Esophagus (tissue), 2 donors: ENCODE results near the gene BATF3. TPM values are rescaled to one million over a fixed set of nuclear protein-coding genes. Genes with fewer than 3 reads are reported as not detected.
"Not testable (repeated sequence)": the region's sequence is repeated elsewhere in the genome, so short reads cannot be mapped to it uniquely, and the experiment has no call there.

Experiments used
- H3K27ac ChIP-seq, 2 donors: one replicate each; pipeline ENCODE4 v1.5.1; 2013; ENCODE audit warnings: low read depth in 2 of 2, mild to moderate bottlenecking in 2 of 2, inconsistent platforms in 1 of 2, low read length in 1 of 2, moderate library complexity in 1 of 2
- H3K27me3 ChIP-seq, 2 donors: one replicate each; pipeline ENCODE4 v1.6.1; 2013; ENCODE audit warnings: low read length in 2 of 2, control low read depth in 1 of 2, mild to moderate bottlenecking in 1 of 2; ENCODE audit not compliant: insufficient read depth in 2 of 2, control insufficient read depth in 1 of 2
- H3K36me3 ChIP-seq, 2 donors: one replicate each; pipeline ENCODE4 v1.6.1; 2013; ENCODE audit warnings: low read length in 1 of 2; ENCODE audit not compliant: control insufficient read depth in 2 of 2, insufficient read depth in 2 of 2
- H3K4me1 ChIP-seq, 2 donors: one replicate each; pipeline ENCODE4 v1.6.1; 2013; ENCODE audit warnings: low read length in 1 of 2; ENCODE audit not compliant: control insufficient read depth in 2 of 2, insufficient read depth in 2 of 2
- H3K4me3 ChIP-seq, 2 donors: one replicate each; pipeline ENCODE4 v1.5.1; 2013; ENCODE audit warnings: low read length in 2 of 2, mild to moderate bottlenecking in 2 of 2, low read depth in 1 of 2, moderate library complexity in 1 of 2
- H3K9me3 ChIP-seq, 2 donors: one replicate each; pipeline ENCODE4 v1.6.1; 2013; ENCODE audit warnings: mild to moderate bottlenecking in 2 of 2, low read depth in 1 of 2, low read length in 1 of 2, moderate library complexity in 1 of 2; ENCODE audit not compliant: control insufficient read depth in 2 of 2, insufficient read depth in 1 of 2
- WGBS, 2 donors: extraction: QIAGEN DNeasy Blood & Tissue Kit; methylation state at CpG; one replicate each; pipeline ENCODE4 v1.1.7; 2013; 5-methylcytosine and 5-hydroxymethylcytosine counted together
- polyA plus RNA-seq, 2 donors: library from polyadenylated mRNA; stranded (reverse); fragments of 200-250 nt; gene quantifications; one replicate each; pipeline ENCODE4 v1.2.3, GENCODE V29; 2013
- donor health status: healthy with polysubstance abuse.
- donor health status: Bipolar disorder and iron deficiency.

Gene BATF3
- polyA plus RNA-seq, 2 donors: 1.7 to 1.8 TPM

DNA sequence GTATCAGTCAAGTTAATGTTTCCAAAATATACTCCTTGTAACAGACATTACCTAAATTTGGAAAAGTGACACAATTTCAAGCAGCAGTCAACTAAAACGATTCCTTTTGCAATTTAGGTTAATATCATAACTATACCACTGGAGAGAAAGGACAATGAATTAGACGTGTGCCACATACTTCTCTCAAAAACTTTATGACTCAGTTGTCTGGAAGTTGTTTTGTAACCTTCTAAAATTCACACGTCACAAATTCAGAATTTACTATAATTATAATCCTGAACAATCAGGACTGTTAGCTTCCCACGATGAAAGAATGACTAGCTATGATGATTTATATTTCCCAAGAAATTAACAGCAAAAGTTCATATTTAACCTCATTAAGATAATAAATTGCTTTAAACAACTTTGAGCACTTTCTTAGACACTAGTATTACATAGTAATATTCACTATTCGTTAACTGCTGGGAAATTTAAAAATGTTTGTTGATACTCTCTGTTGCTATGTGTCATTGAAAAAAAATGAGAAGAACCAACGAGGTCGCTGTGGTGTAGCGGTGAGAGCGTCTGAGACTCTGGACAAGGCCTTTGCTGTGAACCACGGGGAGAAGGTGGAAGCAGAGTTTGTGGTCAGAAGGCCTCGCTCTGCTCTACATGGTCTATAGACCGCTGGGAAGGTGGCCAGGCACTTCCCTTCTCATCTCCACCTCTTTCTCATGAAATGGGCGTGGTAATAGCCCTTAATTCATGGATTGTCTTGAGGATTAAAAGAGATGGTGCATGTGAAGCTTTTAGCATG lies 27.9 kb upstream of the BATF3 start:
- H3K9me3 ChIP-seq: no peaks in the 10 kb centered on the region

DNA sequence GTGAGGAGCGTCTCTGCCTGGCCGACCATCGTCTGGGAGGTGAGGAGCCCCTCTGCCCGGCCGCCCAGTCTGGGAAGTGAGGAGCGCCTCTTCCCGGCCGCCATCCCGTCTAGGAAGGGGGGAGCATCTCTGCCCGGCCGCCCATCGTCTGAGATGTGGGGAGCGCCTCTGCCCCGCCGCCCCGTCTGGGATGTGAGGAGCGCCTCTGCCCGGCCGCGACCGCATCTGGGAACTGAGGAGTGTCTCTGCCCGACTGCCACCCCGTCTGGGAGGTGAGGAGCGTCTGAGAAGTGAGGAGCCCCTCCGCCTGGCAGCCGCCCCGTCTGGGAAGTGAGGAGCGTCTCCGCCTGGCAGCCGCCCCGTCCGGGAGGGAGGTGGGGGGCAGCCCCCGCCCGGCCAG lies 25.0 kb upstream of the BATF3 start:
- not testable (repeated sequence) for H3K4me3 ChIP-seq, H3K4me1 ChIP-seq, H3K27ac ChIP-seq, H3K9me3 ChIP-seq, H3K36me3 ChIP-seq, H3K27me3 ChIP-seq
- 93 to 94% methylated on average over 22 to 34 of the region's 34 CpGs for WGBS, 2 donors

More for the DNA sequence above, 27.9 kb upstream of the BATF3 start:
- no peak overlapping the region for H3K4me3 ChIP-seq
- H3K36me3 ChIP-seq: no peaks in the 10 kb centered on the region
- H3K4me1 ChIP-seq: no peaks in the 10 kb centered on the region
- 65 to 72% methylated on average over 13 of the region's 13 CpGs for WGBS, 2 donors
- H3K27me3 ChIP-seq: no peaks in the 10 kb centered on the region
- H3K27ac ChIP-seq: no peak overlapping the region

DNA sequence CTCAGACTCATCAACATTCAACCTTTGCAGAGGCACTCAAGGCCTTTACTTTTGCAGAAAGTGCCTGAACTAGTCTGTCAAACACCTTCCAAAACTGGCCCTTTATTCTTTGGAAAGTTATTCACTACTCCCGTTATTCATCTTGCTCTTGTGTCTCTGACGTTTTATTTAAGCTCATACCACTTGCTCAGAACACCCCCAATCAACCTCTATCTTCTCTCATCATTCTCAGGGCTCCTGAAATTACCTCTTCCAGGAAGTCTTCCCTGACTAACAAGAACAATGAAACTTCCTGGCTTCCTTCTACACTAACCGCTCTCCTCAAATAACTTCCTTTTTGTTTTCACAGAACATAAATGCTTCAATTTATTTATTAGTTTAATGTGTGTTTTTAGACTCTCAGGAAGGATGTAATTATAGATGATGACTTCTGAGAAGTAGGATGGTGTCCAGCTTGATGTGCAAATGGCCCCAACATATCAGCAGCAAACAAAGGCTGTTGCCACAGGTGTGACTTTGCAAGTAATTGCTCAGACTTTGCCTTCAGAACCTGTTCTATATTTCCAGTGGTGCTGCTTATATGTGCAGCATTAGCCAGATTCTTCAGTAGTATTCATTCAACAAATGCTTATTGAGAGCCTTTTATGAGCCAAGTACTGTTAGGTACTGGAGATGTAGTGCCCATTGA lies 22.8 kb upstream of the BATF3 start:
- WGBS, 2 donors: 53 to 55% methylated on average over 3 of the region's 3 CpGs
- Histone ChIP-seq H3K27me3 (no peaks in the 10 kb centered on the region), H3K4me3 (no peak overlapping the region), H3K4me1 (peaks cover 0 to 3% of the 10 kb centered on the region in 2 donors), H3K9me3 (no peaks in the 10 kb centered on the region), H3K36me3 (no peaks in the 10 kb centered on the region), H3K27ac (no peak overlapping the region)

GRCh38 chr1:212721388-212722247 lies 22.0 kb upstream of the BATF3 start:
- no peak overlapping the region for H3K27ac ChIP-seq
- H3K4me1 ChIP-seq: peaks cover 0 to 3% of the 10 kb centered on the region in 2 donors
- H3K27me3 ChIP-seq: no peaks in the 10 kb centered on the region
- no peaks in the 10 kb centered on the region for H3K36me3 ChIP-seq
- H3K4me3 ChIP-seq: no peak overlapping the region
- 56 to 60% methylated on average over 9 of the region's 9 CpGs for WGBS, 2 donors
- no peaks in the 10 kb centered on the region for H3K9me3 ChIP-seq

DNA sequence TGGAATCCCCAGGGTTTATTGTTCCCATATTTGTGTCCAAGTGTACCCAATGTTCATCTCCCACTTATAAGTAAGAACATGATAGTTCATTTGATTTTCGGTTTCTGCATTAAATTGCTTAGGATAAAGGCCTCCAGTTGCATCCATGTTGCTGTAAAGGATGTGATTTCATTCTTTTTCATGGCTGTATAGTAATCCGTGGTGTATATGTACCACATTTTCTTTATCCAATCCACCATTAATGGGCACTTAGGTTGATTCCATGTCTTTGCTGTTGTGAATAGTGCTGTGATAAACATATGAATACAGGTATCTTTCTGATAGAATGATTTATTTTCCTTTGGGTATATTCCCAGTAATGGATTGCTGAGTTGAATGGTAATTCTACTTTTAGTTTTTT lies 20.0 kb upstream of the BATF3 start:
- WGBS, 2 donors: 91 to 92% methylated on average over 2 of the region's 2 CpGs
- H3K36me3 ChIP-seq: no peaks in the 10 kb centered on the region
- peaks cover 0 to 3% of the 10 kb centered on the region in 2 donors for H3K4me1 ChIP-seq
- H3K9me3 ChIP-seq: no peaks in the 10 kb centered on the region
- H3K27ac ChIP-seq: no peak overlapping the region
- H3K27me3 ChIP-seq: no peaks in the 10 kb centered on the region
- H3K4me3 ChIP-seq: no peak overlapping the region

DNA sequence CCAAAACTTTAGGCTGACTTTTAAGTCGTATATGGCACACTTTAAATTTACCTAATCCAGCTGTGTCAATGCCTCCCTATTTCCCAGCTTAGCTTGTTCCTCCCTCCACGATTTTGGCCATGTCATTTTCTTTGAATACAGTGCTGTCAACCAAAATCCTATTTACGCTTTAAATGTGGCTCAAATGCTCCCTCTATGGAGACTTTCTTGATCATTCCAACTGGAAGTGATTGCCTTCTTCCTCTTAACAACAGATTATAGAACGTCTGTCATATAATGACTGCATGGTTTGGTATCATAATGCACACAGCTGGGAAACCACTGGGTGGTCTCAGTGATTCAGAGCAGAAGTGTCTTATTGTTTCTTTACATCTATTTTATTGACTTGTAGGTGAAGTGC lies 18.9 kb upstream of the BATF3 start:
- no peak overlapping the region for H3K4me3 ChIP-seq

DNA sequence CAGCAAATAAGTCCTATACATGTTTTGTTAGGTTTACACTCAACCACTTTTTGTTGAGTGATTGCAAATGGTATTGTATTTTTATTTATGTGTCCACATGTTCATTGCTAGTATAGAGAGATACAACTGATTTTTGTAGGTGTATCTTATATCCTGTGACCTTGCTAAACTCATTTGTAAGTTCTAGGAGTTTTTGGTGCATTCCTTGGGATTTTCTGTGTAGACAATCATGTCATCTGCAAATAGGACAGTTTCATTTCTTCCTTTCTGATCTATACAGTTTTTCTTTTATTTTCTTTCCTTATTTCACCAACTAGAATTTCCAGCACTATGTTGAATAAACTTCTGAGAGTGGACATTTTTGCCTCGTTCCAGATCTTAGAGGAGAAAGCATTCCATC lies 16.5 kb upstream of the BATF3 start:
- H3K4me3 ChIP-seq: no peak overlapping the region
- no peaks in the 10 kb centered on the region for H3K27me3 ChIP-seq
- no peaks in the 10 kb centered on the region for H3K36me3 ChIP-seq
- H3K27ac ChIP-seq: no peak overlapping the region
- no peaks in the 10 kb centered on the region for H3K9me3 ChIP-seq
- H3K4me1 ChIP-seq: no peaks in the 10 kb centered on the region
- WGBS, 2 donors: 53 to 57% methylated on average over 1 of the region's 1 CpG

More for the DNA sequence above, 18.9 kb upstream of the BATF3 start:
- Histone ChIP-seq H3K4me1 (peaks cover 0 to 3% of the 10 kb centered on the region in 2 donors), H3K27ac (no peak overlapping the region), H3K9me3 (no peaks in the 10 kb centered on the region), H3K36me3 (no peaks in the 10 kb centered on the region), H3K27me3 (no peaks in the 10 kb centered on the region)
- WGBS, 2 donors: 28 to 38% methylated on average over 4 of the region's 4 CpGs

- H3K27ac ChIP-seq: no peak overlapping the region
- H3K4me1 ChIP-seq: no peaks in the 10 kb centered on the region
- H3K27me3 ChIP-seq: no peaks in the 10 kb centered on the region
- H3K4me3 ChIP-seq: no peak overlapping the region
- H3K9me3 ChIP-seq: no peaks in the 10 kb centered on the region
- WGBS, 2 donors: 79 to 82% methylated on average over 5 of the region's 5 CpGs
- H3K36me3 ChIP-seq: no peaks in the 10 kb centered on the region
Observed at GRCh38 chr1:212713465-212714136, 14.0 kb upstream of the BATF3 start.
